Thyroid gland (tissue), 4 donors: ENCODE data around the gene SUCLG2. TPM values are rescaled to one million over a fixed set of nuclear protein-coding genes. Genes with fewer than 3 reads are reported as not detected.

Source experiments
- DNase-seq, 2 donors: peaks; one replicate each; pipeline ENCODE4 v3.0.0-alpha.2; 2019
- H3K27ac ChIP-seq, 3 donors: fragments of 200-600 bp; sonication (generic); 1 replicate in 2 of 3; 2 replicates in 1 of 3; pipeline ENCODE4 v1.5.1; 2016 to 2019; ENCODE audit warnings: mild to moderate bottlenecking in 1 of 3, moderate library complexity in 1 of 3
- H3K27me3 ChIP-seq: fragments of 200-600 bp; sonication (generic); one replicate; pipeline ENCODE4 v1.5.1; 2019
- H3K36me3 ChIP-seq, 2 donors: fragments of 200-600 bp; sonication (generic); one replicate each; pipeline ENCODE4 v1.5.1; 2016 to 2019
- H3K4me1 ChIP-seq, 2 donors: fragments of 200-600 bp; sonication (generic); one replicate each; pipeline ENCODE4 v1.5.1; 2017 to 2019
- H3K4me3 ChIP-seq, 3 donors: fragments of 200-600 bp; sonication (generic); replicated peaks in 1 of 3; 1 replicate in 2 of 3; 2 replicates in 1 of 3; pipeline ENCODE4 v1.5.1; 2016; ENCODE audit warnings: mild to moderate bottlenecking in 1 of 3
- H3K9me3 ChIP-seq: fragments of 200-600 bp; sonication (generic); one replicate; pipeline ENCODE4 v1.5.1; 2017
- CTCF ChIP-seq, 6 experiments: fragments of 200-600 bp in 3 of 6; fragments of 450-650 bp in 3 of 6; sonication (generic) in 3 of 6; IDR thresholded peaks; one replicate each; pipeline ENCODE4 v1.5.1; 2016 to 2019; ENCODE audit warnings: antibody characterized with exemption in 6 of 6, mild to moderate bottlenecking in 2 of 6, inconsistent platforms in 1 of 6, moderate library complexity in 1 of 6
- POLR2A ChIP-seq, 2 donors: fragments of 450-650 bp; IDR thresholded peaks; one replicate each; pipeline ENCODE4 v1.6.1; 2017; ENCODE audit warnings: antibody characterized with exemption in 2 of 2, mild to moderate bottlenecking in 2 of 2, moderate library complexity in 1 of 2
- WGBS, 2 donors: methylation state at CpG; one replicate each; pipeline ENCODE4 v1.1.5; 2017; 5-methylcytosine and 5-hydroxymethylcytosine counted together
- intact Hi-C: fragments of 100-400 bp; cut with DNase I; formaldehyde crosslinking; loops from one replicate; pipeline ENCODE4 v1.15.1; 2023
- total RNA-seq, 4 donors: library from RNA; depleted of rRNA; stranded (reverse); fragments of >200 nt; gene quantifications; one replicate each; pipeline ENCODE4 v1.2.3, GENCODE V29; 2016

SUCLG2 gene
- total RNA-seq, 4 donors from 2014 or later, result 64.4 to 70.9 (median 70.7) TPM

- no peak for DNase-seq
- intact Hi-C loops, result no loop called here
- no peaks in the 10 kb centered on the region for H3K9me3 ChIP-seq
- no peak for TF ChIP-seq POLR2A (IDR thresholded peaks at IDR 0.05)
- TF ChIP-seq CTCF (IDR thresholded peaks at IDR 0.05), result no peak
- WGBS, 2 donors, result 84 to 85% methylated on average over 3 of the region's 3 CpGs
- no peak overlapping the region for H3K4me3 ChIP-seq
- H3K36me3 ChIP-seq, result no peaks in the 10 kb centered on the region
- H3K27ac ChIP-seq, result no peak overlapping the region
- H3K27me3 ChIP-seq, result no peaks in the 10 kb centered on the region
- H3K4me1 ChIP-seq, result no peaks in the 10 kb centered on the region
Observed at GRCh38 chr3:67418426-67419217, 235.8 kb downstream of the SUCLG2 start.

GRCh38 chr3:67416703-67417102, 237.7 kb downstream of the SUCLG2 start:
- Histone ChIP-seq H3K9me3 (no peaks in the 10 kb centered on the region), H3K27ac (no peak overlapping the region), H3K36me3 (no peaks in the 10 kb centered on the region), H3K4me1 (no peaks in the 10 kb centered on the region), H3K27me3 (no peaks in the 10 kb centered on the region), H3K4me3 (no peak overlapping the region)
- no peak for DNase-seq
- TF ChIP-seq POLR2A (IDR thresholded peaks at IDR 0.05) (no peak), CTCF (IDR thresholded peaks at IDR 0.05) (no peak)
- intact Hi-C loops, result no loop called here
- WGBS, 2 donors, result 85 to 89% methylated on average over 1 of the region's 1 CpG

GRCh38 chr3:67415511-67415910, 238.9 kb downstream of the SUCLG2 start:
- WGBS, 2 donors, result 95 to 100% methylated on average over 1 of the region's 1 CpG

GRCh38 chr3:67414740-67415139, 239.7 kb downstream of the SUCLG2 start:
- Histone ChIP-seq H3K4me3 (no peak overlapping the region), H3K9me3 (no peaks in the 10 kb centered on the region), H3K27me3 (no peaks in the 10 kb centered on the region), H3K27ac (no peak overlapping the region), H3K4me1 (no peaks in the 10 kb centered on the region), H3K36me3 (no peaks in the 10 kb centered on the region)
- TF ChIP-seq CTCF (IDR thresholded peaks at IDR 0.05), result no peak
- no peak for TF ChIP-seq POLR2A (IDR thresholded peaks at IDR 0.05)
- intact Hi-C loops, result no loop called here
- WGBS, 2 donors, result 93 to 97% methylated on average over 5 of the region's 5 CpGs
- no peak for DNase-seq

More at GRCh38 chr3:67415511-67415910, 238.9 kb downstream of the SUCLG2 start:
- intact Hi-C loops, result no loop called here
- H3K4me1 ChIP-seq, result no peaks in the 10 kb centered on the region
- no peak overlapping the region for H3K27ac ChIP-seq
- H3K9me3 ChIP-seq, result no peaks in the 10 kb centered on the region
- DNase-seq, result no peak
- H3K27me3 ChIP-seq, result no peaks in the 10 kb centered on the region
- no peaks in the 10 kb centered on the region for H3K36me3 ChIP-seq
- TF ChIP-seq CTCF (IDR thresholded peaks at IDR 0.05) (no peak), POLR2A (IDR thresholded peaks at IDR 0.05) (no peak)
- no peak overlapping the region for H3K4me3 ChIP-seq

- no peak for DNase-seq
- intact Hi-C loops, result no loop called here
- Histone ChIP-seq H3K27me3 (no peaks in the 10 kb centered on the region), H3K36me3 (no peaks in the 10 kb centered on the region), H3K27ac (no peak overlapping the region), H3K9me3 (no peaks in the 10 kb centered on the region), H3K4me1 (no peaks in the 10 kb centered on the region), H3K4me3 (no peak overlapping the region)
- no peak for TF ChIP-seq POLR2A (IDR thresholded peaks at IDR 0.05)
- TF ChIP-seq CTCF (IDR thresholded peaks at IDR 0.05), result no peak
Observed at GRCh38 chr3:67405193-67405592, 249.2 kb downstream of the SUCLG2 start.
